HG03025 (cell line): ENCODE measurements around the gene SPAG4.

Source experiments
- ATAC-seq: cut with Tn5 transposase; IDR thresholded peaks from one replicate; pipeline ENCODE4 v1.9.1; 2021; ENCODE audit warnings: mild to moderate bottlenecking, moderate library complexity; ENCODE audit not compliant: unreplicated experiment, low FRiP score

Gene SPAG4

DNA sequence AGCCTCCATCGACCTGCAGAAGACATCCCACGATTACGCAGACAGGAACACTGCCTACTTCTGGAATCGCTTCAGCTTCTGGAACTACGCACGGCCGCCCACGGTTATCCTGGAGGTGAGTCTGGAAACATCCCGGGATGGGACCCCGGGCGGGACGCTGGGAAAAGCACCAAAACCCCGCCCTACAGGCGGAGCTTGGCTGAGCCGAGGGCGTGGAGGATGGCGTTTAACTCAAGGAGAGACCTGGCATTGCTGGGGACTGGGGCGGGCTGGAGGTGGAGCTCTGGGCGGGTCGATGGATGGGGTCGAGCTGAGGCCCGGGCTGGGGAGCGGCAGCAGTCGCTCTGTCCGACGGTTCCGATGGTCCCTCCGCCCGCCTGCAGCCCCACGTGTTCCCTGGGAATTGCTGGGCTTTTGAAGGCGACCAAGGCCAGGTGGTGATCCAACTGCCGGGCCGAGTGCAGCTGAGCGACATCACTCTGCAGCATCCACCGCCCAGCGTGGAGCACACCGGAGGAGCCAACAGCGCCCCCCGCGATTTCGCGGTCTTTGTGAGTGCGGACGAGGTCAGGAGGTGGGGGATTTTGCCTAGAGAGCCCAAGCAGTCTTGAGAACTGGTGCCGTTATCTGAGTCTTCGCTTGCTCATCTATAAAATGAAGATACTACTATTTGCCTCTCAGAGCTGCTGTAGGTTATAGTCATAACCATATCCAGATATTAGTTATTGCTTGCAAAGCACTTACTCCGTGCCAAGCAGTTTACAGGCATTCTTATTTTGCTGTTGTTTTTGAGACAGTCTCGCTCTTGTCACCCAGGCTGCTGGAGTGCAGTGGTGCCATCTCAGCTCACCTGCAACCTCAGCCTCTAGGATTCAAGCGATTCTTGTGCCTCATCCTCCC is 3.8 kb downstream of the SPAG4 start:
- no peak for ATAC-seq

DNA sequence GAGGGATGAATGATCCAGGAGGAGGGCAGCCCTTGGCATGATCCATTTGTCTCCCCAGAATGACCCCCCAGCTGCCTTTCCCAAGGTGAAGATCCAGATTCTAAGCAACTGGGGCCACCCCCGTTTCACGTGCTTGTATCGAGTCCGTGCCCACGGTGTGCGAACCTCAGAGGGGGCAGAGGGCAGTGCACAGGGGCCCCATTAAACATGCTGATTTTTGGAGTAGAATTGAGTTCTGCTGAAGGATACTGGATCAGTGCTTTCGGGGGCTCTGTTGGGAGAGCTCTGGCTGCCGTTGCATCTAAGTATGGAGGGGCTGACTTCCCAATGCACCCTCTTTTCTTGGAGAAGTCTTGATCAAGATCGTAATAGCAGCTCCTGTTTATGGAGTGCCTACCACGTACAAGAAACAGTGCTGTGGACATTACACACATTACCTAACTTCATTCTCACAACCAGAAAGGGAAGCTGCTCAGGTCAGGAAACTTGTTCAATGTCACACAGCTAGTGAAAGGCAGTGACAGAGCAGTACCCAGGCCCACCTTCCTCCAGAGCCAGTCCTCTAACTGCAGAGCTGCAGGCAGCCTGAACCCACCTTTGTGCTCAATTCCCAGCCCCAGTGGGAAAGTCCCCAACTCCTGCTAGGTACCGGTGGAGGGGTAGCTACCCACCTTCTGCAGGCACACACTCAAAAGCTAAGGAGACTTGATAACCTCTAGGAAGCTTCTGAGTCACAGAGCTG is 5.4 kb downstream of the SPAG4 start:
- ATAC-seq: no peak

DNA sequence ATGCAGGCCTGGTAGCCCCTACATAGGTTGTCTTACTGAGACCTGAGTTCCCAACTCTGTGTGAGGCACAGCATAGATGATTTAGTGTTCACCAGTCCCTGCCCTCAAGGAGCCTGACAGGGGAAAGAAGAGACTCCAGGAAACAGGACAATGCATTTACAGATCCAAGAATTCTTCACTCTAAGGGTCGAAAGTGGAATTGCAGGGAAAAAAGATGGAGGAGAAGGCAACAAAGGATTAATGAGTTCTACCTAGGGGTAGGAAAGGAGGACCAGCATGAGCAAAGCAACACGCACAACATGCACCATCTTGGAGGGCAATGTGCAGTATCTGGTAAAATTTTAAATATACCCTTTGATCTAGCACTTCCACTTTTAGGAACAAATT is 5.9 kb downstream of the SPAG4 start:
- no peak for ATAC-seq

DNA sequence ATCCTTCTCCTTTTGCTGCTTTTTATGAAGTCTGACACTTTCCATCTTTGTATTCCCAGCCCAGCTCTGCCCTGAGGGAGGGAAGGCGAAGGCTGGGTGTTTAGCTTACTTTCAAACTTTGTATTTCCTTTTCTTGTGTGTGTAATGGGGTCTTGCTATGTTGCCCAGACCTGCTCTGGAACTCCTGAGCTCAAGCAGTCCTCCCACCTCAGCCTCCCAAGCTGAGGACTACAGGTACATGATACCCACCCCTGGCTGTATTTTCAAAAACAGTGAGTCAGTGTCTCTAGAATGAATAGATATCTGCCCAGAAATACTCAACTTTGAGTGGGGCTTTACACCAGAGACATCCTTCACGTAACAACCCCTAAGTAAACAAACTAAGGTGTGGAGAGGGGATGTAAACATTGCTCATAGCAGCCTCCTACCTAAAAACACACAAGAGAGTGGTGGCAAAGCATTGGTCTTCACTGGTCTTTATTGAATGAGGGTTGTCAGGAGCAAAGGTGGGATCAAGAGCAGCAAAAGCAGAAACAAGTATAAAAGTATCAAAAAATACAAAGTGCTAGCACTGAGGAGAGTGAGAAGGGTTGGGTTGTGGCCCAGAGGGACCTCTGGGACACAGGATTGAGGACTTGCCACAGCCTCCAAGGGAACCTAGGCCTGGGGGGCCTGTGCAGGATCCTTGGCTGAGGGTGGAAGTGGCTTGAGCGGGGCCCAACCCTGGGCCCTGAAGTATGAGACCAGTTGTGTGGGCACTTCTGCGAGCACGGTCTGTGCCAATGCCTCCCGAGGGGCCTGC is 10.2 kb downstream of the SPAG4 start:
- ATAC-seq: no peak

DNA sequence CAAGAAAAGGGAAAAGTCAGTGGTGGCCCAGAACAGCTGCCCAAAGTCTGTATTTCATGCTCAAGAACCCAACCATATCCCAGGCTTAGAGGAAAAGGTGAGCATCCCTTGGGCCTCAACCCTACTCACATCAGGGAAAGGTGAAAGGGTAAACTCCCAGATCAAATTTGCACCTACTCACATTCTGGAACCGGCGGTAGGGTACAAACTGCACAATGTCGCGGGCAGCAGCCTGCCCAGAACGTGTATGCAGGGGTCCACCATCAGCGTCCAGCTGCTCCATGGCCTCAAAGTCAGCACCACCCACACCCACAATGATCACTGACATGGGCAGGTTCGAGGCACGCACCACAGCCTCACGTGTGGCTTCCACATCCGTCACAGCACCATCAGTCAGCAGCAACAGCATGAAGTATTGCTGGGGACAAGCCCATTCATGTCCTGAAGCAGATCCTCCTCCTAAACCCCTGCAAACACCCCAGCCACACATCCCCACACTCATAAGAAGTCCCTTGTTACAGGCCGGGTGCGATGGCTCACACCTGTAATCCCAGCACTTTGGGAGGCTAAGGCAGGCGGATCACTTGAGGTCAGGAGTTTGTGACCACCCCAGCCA is 10.9 kb downstream of the SPAG4 start:
- ATAC-seq: no peak

DNA sequence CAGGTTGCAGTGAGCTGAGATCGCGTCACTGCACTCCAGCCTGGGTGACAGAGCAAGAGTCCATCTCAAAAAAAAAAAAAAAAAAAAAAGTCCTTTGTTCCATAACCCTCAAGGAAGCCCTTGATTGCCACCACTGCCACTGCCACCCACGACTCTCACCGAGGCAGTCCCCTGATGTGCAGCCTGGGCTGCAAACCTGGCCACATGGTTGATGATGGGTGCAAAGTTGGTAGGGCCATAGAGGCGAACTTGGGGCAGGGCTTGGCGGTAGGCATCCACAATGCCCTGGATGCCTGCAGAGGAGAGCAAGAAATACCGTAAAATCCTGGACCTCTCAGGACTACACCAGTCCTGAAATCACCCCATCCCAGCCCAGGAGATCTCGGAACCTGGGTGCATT is 11.5 kb downstream of the SPAG4 start:
- ATAC-seq: no peak

DNA sequence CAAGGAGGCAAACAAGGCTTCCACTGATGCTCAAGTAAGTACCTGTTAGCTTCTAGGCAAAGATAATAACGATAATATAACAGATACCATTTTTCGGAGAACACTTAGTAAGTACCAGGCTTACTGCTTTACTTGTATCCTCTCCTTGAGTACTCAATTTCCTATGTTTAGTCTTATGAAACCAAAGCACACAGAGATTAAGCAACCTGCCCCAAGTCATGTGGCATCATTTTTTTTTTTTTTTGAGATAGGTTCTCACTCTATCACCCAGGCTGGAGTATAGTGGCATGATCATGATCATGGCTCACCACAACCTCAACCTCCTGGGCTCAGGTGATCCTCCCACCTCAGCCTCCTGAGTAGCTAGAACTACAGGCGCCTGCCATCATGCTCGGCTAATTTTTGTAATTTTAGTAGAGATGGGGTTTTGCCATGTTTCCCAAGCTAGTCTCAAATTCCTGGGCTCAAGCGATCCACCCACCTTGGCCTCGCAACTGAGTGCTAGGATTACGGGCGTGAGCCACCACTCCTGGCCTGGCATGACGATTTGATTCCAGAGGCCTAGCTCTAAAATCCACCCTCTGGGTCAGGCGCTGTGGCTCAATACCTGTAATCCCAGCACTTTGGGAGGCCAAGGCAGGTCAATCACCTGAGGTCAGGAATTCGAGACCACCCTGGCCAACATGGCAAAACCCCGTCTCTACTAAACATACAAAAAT is 14.0 kb downstream of the SPAG4 start:
- no peak for ATAC-seq

DNA sequence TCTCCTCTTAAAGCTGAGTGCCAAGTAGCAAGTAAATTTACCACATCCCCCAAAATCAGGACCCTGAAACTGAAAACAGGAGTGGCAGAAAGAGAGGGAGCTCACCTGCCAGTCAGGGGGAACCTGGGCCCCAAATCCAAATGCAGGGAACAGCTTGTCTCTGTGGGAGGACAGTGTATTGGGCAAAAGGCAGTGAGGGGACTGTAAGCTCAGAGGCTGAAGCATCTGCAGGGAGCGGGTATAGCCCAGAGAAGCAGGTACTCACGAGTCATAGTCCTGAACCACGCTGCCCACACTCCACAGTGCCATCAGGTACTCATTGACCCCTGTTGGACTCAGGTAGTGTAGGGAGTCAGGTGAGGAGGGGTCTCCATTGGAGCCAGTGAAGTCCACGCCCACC is 15.0 kb downstream of the SPAG4 start:
- no peak for ATAC-seq

DNA sequence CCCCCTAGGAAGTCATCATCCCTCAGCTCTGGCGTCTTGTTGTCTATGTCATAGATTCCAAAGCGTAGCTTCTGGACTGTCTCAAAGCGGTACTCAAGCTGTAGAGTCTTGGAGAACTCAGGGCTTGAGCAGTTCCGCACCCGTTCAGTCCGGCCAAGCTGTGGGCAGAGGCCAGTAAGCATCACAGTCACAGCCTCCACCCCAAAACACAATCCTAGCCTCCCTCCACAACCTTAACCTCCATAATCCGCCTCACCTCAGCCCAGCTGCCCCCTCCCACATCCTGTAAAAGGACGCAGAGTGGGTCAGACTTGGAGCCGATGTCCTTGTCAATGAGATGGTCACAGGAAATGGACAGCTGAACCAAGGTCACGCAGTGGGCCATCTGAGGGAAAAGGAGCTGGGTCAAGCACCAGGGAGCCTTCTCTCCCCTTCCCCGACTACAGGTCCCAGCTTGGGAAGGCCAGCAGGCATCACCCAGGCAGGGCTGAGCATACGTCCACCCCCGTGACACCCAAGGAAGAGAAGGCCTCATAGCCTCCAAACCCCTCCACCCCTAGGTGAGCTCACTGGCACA is 17.0 kb downstream of the SPAG4 start:
- no peak for ATAC-seq

DNA sequence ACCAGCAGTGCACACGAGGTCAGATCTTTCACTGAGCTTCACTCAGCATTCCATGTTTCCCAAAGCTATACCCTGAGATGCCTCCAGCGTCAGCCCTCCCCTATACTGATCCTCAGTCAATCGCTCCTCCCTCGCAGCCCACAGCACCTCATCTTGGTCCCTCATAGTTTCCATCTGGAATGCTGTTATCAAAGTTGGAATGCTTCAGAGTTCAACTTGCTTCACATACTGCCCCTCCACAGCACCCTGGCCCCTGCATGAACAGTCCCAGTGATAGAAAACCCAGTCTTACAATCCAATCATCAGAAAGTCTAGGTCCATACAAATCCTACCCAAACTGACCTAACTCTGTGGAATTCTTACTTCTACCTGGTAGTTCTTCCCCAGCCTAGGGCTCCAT is 20.0 kb downstream of the SPAG4 start:
- no peak for ATAC-seq

DNA sequence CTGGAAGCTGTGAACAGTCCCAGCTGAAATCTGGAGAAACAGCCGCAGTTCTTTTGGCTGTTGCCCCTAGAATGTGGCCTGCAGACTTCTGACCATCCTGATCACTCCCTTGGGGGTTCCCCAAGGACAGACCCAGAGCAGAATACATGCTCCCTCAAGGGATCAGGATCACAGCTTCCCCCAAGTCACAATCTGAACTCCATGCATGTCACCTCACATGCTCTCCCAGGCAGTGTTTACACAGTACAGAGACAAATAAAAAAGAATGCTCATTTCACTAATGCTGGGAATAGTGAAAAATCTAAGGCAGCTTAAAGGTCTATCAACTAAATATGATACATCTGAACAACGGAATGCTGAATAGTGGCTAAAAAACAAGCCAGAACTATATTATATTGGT is 20.5 kb downstream of the SPAG4 start:
- no peak for ATAC-seq

DNA sequence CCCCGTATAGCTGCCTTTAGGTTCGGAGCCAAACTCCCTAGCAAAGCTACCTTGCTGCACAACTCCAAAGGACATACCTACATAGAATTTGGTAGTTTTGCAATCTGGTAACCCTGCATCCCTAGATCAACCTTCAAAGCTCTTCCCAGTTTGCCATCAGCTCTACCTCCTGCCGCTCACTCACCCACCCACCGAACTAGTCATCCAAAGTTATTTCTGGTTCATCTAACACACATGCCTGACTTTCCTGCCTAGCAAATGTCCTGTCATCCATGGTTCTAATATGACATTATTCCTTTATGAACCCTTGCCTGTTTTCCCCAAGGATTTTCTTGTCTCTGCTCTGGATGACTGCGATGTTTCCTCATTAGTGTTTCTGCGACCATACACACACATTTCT is 21.6 kb downstream of the SPAG4 start:
- ATAC-seq: no peak

DNA sequence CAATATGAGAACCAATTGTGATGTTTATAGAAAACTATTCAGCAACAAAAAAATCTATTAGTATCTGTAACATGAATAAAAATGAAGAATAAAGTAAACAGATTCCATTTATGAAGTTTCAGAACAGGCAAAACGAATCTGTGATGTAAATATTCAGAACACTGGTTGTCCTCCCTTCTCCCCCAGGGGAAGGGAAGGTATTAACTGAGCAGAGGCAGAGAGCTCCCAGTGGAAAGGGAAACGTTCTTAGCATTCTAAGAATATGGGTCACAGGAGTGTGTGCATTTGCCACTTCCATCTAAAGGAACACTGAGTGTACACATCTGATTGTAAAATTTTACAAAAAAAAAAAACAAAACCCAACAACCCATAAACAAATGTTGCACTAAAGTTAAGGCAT is 23.1 kb downstream of the SPAG4 start:
- ATAC-seq: no peak

DNA sequence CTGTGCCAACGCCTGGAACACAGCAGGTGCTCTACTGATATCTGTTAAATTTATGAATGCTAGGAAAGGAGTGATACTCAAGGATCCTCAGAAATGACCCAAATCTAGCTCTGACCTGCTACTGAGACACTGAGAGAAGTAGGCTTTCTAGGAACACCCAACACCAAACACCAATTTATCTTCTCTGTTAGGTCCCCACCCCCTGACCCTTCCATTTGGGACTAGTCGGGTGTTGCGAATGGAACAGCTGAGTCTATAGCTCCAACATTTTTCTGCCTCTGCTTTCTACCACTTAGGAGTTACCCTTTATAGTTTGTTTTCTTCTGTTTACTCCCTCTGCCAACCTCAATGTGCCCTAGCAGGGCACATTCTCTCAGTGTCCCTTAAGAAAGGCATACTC is 25.1 kb downstream of the SPAG4 start:
- no peak for ATAC-seq

DNA sequence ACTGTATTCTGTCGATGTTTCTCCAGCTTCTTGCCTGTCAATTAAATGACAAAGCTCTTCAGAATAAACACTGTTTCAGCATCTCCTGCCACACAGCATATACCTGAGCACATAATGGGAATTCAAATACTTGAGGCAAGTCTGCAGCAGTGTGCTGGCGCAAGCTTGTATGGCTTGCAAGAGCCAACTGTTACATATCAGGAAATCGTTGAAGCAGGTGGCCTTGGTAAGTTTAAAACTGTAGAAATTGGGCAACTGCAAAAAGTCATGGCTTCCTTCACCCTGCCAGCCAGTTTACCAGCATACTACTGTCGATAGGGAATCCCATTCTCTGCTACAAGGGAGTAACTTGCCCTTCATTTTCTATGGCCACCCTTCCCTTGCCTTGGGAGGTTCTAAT is 26.1 kb downstream of the SPAG4 start:
- no peak for ATAC-seq

DNA sequence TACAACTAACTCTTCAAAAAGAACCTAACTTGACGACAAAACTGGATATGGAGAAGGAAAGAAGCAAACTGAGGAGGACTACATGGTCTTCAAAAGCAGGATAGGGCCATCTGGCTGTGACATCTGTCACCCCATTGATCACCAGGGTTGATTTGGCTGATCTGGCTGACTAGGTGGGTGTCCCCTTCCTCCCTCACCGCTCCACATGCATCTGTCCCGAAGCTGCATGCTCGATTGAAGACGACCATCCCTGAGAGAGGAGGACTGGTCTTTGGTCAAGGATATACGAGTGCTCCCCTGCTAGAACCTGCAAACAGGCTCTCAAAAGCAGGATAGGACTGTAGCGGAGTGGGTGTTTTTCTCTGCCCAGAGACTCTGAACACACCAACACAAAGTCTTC is 27.4 kb downstream of the SPAG4 start:
- ATAC-seq: no peak

DNA sequence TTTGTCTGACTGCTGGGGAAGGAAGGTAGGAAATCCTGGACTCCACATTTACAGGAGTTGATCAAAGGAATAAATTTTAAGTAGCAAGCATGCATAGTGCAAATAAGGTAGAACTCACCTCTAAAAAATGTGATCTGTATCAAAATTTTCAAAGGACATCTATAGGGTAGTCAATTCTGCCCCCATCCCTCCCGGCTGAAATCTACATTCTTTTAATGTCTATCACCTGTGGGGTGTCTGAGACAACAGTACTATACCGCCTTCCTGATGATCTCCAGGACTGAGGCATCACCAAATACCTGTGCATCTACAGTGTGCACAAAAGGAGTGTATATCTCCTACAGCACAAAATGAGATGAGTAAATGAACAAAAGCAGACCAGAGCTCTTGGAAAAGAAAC is 29.2 kb downstream of the SPAG4 start:
- ATAC-seq: no peak

DNA sequence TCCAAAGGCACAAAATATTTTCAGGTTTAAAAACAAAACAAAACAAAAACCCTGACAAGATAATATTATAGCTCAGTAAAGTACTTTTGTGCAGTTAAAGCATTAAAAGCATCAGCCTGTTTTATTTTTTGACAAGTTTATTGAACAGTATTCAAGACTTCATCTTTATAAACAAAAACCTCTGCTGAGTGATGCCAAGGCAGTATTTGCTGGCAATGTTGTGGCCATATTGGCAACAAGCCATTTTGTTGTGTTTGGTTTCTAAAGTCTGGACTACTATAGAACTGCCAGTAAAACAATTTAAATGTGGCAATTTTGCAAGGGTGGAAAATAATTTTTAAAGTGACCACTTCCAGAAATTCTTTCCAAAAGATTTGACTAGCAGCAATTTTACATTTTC is 33.2 kb downstream of the SPAG4 start:
- ATAC-seq: no peak

DNA sequence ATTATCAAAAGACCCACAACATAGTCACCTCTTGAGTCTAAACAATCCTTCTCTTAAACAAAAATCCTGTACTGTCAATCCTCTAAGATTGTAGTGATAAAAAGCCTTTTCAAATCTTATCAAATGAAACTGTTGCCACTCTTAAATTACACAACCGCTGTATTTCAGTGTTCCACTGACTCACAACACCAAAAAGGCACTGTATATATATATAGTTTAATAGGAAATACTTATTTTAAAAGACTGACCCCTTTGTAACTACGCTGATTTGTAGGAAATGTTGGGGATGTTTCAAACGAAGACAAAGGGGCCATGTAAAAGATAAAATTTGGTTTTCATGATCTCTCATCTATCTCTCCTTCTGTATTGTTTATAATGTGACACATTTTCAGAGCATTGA is 35.0 kb downstream of the SPAG4 start:
- ATAC-seq: no peak

DNA sequence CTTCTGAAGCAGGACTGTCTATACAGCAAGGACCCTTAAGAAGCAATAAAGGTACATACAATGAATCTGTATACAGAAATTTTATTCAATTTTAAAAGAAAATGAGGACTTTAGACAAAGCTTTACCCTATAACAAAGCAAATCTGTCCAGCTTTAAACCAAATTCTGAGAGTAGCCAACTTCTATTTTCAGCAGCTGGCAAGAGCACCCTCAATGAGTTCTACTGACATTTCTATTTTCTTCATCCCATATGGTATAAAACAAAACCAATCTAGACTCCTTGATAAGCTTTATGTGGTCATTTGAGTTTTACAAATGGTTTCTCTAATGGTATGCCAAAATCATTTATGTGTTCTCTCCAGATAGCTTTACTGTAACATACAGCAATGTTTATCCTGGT is 36.3 kb downstream of the SPAG4 start:
- ATAC-seq: no peak
